ENCODE measurements around the gene RUNX2.

RUNX2 gene

GRCh38 chr6:45507186-45507585 is 179.1 kb downstream of the RUNX2 start:
- Histone ChIP-seq H3K36me3 (ENCODE audit: control insufficient read depth in 2 of 2, insufficient read depth in 1 of 2, low read length in 2 of 2) (no peaks in the 10 kb centered on the region), H3K9me3 (ENCODE audit: control insufficient read depth, insufficient read depth, low read depth, low read length) (no peaks in the 10 kb centered on the region), H3K4me3 (ENCODE audit: low read depth, low read length) (no peak overlapping the region), H3K27ac (ENCODE audit: extremely low read depth, low read depth, low read length) (no peak overlapping the region), H3K4me1 (ENCODE audit: control insufficient read depth, insufficient read depth, low read length) (peaks cover 7% of the 10 kb centered on the region)
- TF ChIP-seq, protein P1, sequence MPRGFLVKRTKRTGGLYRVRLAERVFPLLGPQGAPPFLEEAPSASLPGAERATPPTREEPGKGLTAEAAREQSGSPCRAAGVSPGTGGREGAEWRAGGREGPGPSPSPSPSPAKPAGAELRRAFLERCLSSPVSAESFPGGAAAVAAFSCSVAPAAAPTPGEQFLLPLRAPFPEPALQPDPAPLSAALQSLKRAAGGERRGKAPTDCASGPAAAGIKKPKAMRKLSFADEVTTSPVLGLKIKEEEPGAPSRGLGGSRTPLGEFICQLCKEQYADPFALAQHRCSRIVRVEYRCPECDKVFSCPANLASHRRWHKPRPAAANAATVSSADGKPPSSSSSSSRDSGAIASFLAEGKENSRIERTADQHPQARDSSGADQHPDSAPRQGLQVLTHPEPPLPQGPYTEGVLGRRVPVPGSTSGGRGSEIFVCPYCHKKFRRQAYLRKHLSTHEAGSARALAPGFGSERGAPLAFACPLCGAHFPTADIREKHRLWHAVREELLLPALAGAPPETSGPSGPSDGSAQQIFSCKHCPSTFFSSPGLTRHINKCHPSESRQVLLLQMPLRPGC (tag by site-specific recombination; IDR thresholded peaks at IDR 0.05), result no peak
- TF ChIP-seq ZNF423 (tag by site-specific recombination; IDR thresholded peaks at IDR 0.05) (no peak), KLF1 (tag by site-specific recombination; IDR thresholded peaks at IDR 0.05) (no peak), SP7 (tag by site-specific recombination; IDR thresholded peaks at IDR 0.05) (peak; percentile 38; the same call in 1 of the 2 replicates), PRDM6 (tag by site-specific recombination; IDR thresholded peaks at IDR 0.05) (peak; percentile 31; the same call in 1 of the 2 replicates), FEZF1 (tag by site-specific recombination; IDR thresholded peaks at IDR 0.05) (no peak), ZNF580 (tag by site-specific recombination; IDR thresholded peaks at IDR 0.05) (no peak)
- TF ChIP-seq, protein P2, sequence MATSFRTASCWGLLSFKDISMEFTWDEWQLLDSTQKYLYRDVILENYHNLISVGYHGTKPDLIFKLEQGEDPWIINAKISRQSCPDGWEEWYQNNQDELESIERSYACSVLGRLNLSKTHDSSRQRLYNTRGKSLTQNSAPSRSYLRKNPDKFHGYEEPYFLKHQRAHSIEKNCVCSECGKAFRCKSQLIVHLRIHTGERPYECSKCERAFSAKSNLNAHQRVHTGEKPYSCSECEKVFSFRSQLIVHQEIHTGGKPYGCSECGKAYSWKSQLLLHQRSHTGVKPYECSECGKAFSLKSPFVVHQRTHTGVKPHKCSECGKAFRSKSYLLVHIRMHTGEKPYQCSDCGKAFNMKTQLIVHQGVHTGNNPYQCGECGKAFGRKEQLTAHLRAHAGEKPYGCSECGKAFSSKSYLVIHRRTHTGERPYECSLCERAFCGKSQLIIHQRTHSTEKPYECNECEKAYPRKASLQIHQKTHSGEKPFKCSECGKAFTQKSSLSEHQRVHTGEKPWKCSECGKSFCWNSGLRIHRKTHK (tag by site-specific recombination; IDR thresholded peaks at IDR 0.05), result no peak
- POLR2A ChIA-PET, result no interaction called here
- CTCF ChIA-PET, result interaction anchor here (0.7 kb wide), 1 partner anchor 924 kb away, joined by 5 read pairs; no protein-coding TSS in a partner anchor

DNA sequence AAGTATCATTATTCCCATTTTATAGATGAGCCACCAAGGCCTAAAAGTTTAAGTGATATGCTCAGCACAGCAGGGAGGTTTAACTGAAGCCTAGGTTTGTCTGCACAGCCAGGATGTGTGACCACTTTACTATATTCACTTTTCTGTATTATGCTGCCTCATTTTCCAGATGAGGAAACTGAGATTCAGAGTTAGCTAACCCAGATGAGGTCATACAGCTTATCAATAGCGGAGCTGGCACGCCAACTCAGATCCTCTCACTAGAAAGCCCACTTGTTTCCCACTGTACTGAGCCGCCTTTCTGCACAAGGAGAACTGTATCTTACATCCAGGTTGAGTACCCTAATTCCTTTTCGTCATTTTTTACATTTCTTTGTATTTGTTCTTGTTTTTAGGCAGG is 181.3 kb downstream of the RUNX2 start:
- Histone ChIP-seq H3K4me3 (ENCODE audit: low read depth, low read length) (no peak overlapping the region), H3K4me1 (ENCODE audit: control insufficient read depth, insufficient read depth, low read length) (peaks cover 5% of the 10 kb centered on the region; the same call in 1 of the 2 replicates), H3K27ac (ENCODE audit: extremely low read depth, low read depth, low read length) (no peak overlapping the region), H3K36me3 (ENCODE audit: control insufficient read depth in 2 of 2, insufficient read depth in 1 of 2, low read length in 2 of 2) (no peaks in the 10 kb centered on the region), H3K9me3 (ENCODE audit: control insufficient read depth, insufficient read depth, low read depth, low read length) (no peaks in the 10 kb centered on the region)
- POLR2A ChIA-PET, result no interaction called here
- CTCF ChIA-PET, result interaction anchor here (0.6 to 1.3 kb wide), 3 partner anchors 12 to 854 kb away, joined by 3 read pairs; no protein-coding TSS in a partner anchor
- TF ChIP-seq ZNF24 (tag by site-specific recombination; IDR thresholded peaks at IDR 0.05) (no peak), ZNF221 (tag by site-specific recombination; IDR thresholded peaks at IDR 0.05; ENCODE audit: borderline replicate concordance) (no peak), ZNF561 (tag by site-specific recombination; IDR thresholded peaks at IDR 0.05; ENCODE audit: borderline replicate concordance) (no peak)

- POLR2A ChIA-PET, result no interaction called here
- Histone ChIP-seq H3K36me3 (ENCODE audit: control insufficient read depth in 2 of 2, insufficient read depth in 1 of 2, low read length in 2 of 2) (no peaks in the 10 kb centered on the region), H3K27ac (ENCODE audit: extremely low read depth, low read depth, low read length) (no peak overlapping the region), H3K9me3 (ENCODE audit: control insufficient read depth, insufficient read depth, low read depth, low read length) (no peaks in the 10 kb centered on the region), H3K4me1 (ENCODE audit: control insufficient read depth, insufficient read depth, low read length) (no peaks in the 10 kb centered on the region), H3K4me3 (ENCODE audit: low read depth, low read length) (no peak overlapping the region)
- CTCF ChIA-PET, result no interaction called here
- TF ChIP-seq ZNF639 (tag by site-specific recombination; IDR thresholded peaks at IDR 0.05) (no peak), ZNF585B (tag by site-specific recombination; IDR thresholded peaks at IDR 0.05) (no peak), ZNF76 (tag by site-specific recombination; IDR thresholded peaks at IDR 0.05; ENCODE audit: borderline replicate concordance, low read depth) (no peak), KLF8 (tag by site-specific recombination; IDR thresholded peaks at IDR 0.05) (no peak), ZBTB48 (tag by site-specific recombination; IDR thresholded peaks at IDR 0.05) (no peak), ZNF157 (tag by site-specific recombination; IDR thresholded peaks at IDR 0.05) (no peak), KLF7 (tag by site-specific recombination; IDR thresholded peaks at IDR 0.05; ENCODE audit: borderline replicate concordance) (no peak), ZNF324 (tag by site-specific recombination; IDR thresholded peaks at IDR 0.05) (no peak)
- TF ChIP-seq, protein P3, sequence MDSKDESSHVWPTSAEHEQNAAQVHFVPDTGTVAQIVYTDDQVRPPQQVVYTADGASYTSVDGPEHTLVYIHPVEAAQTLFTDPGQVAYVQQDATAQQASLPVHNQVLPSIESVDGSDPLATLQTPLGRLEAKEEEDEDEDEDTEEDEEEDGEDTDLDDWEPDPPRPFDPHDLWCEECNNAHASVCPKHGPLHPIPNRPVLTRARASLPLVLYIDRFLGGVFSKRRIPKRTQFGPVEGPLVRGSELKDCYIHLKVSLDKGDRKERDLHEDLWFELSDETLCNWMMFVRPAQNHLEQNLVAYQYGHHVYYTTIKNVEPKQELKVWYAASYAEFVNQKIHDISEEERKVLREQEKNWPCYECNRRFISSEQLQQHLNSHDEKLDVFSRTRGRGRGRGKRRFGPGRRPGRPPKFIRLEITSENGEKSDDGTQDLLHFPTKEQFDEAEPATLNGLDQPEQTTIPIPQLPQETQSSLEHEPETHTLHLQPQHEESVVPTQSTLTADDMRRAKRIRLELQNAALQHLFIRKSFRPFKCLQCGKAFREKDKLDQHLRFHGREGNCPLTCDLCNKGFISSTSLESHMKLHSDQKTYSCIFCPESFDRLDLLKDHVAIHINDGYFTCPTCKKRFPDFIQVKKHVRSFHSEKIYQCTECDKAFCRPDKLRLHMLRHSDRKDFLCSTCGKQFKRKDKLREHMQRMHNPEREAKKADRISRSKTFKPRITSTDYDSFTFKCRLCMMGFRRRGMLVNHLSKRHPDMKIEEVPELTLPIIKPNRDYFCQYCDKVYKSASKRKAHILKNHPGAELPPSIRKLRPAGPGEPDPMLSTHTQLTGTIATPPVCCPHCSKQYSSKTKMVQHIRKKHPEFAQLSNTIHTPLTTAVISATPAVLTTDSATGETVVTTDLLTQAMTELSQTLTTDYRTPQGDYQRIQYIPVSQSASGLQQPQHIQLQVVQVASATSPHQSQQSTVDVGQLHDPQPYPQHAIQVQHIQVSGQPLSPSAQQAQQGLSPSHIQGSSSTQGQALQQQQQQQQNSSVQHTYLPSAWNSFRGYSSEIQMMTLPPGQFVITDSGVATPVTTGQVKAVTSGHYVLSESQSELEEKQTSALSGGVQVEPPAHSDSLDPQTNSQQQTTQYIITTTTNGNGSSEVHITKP (tag by site-specific recombination; IDR thresholded peaks at IDR 0.05), result no peak
Measured at GRCh38 chr6:45512717-45513116, 184.6 kb downstream of the RUNX2 start.
